ENCODE results near the gene DPCD. TPM values are rescaled to one million over a fixed set of nuclear protein-coding genes. Genes with fewer than 3 reads are reported as not detected.

Gene DPCD
- total and polyA plus RNA-seq, 4 donors = 5.1 to 6.9 (median 5.6) TPM

DNA sequence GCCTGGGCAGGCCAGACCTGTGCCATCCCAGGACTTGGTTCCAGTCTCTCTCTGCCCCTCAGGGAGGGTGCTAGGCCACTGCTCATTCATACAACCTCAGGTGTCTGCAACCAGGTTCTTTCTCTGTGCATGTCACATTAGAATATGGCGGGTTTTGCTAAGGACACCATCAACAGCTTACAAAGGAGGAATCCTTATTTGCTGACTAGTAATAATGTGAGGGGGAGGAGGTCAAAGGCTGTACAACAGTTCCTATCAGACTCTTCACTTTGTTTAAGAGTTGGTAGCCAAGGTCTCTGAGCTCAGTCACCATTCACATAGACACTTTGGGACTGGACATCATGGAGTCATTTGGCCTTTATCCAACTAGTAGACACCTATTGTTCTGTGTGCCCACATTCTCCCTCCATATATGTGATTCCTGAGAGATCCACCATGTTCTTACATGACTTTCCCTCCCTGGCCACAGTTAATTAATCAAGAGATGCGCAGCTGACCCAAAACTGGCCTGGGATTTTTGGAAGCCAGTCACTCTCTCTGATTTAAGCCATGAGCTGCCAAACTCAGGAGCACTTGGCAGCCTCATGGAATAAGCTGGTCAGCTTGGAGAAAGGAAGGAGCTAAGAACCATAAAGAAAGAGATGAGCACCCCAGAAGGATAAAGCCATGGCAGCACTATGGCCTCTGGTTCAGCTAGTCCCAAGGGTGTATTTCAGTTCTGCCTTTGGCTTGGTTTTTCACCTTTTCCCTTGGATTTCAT is 51.2 kb downstream of the DPCD start:
- WGBS = 98% methylated on average over 2 of the region's 2 CpGs
- Histone ChIP-seq H3K27me3 (ENCODE audit: control insufficient read depth in 4 of 4, insufficient read depth in 4 of 4, low read length in 3 of 4) (no peaks in the 10 kb centered on the region), H3K9me3 (ENCODE audit: control insufficient read depth in 4 of 4, low read length in 3 of 4) (no peaks in the 10 kb centered on the region), H3K9ac (ENCODE audit: low read depth in 1 of 2, low read length in 2 of 2) (no peak overlapping the region), H3K4me3 (ENCODE audit: low read depth in 1 of 3, low read length in 3 of 3) (no peak overlapping the region), H3K36me3 (ENCODE audit: control insufficient read depth in 4 of 4, insufficient read depth in 3 of 4, low read depth in 1 of 4, low read length in 3 of 4) (peaks cover 0 to 22% (median 8%) of the 10 kb centered on the region in 4 donors), H3K4me1 (ENCODE audit: control insufficient read depth in 4 of 4, insufficient read depth in 4 of 4, low read length in 3 of 4) (no peaks in the 10 kb centered on the region), H3K27ac (ENCODE audit: low read depth in 1 of 2, low read length in 2 of 2) (no peak overlapping the region)
- TF ChIP-seq FOXA1 (IDR thresholded peaks at IDR 0.05) (no peak), RAD21 (IDR thresholded peaks at IDR 0.05) (no peak), GABPA (IDR thresholded peaks at IDR 0.05 in 1 of 2, conservative IDR thresholded peaks at IDR 0.05 in 1 of 2) (no peak), SP1 (IDR thresholded peaks at IDR 0.05) (no peak), NR2F2 (IDR thresholded peaks at IDR 0.05) (no peak), YY1 (IDR thresholded peaks at IDR 0.05) (no peak)
- TF ChIP-seq, protein P1, sequence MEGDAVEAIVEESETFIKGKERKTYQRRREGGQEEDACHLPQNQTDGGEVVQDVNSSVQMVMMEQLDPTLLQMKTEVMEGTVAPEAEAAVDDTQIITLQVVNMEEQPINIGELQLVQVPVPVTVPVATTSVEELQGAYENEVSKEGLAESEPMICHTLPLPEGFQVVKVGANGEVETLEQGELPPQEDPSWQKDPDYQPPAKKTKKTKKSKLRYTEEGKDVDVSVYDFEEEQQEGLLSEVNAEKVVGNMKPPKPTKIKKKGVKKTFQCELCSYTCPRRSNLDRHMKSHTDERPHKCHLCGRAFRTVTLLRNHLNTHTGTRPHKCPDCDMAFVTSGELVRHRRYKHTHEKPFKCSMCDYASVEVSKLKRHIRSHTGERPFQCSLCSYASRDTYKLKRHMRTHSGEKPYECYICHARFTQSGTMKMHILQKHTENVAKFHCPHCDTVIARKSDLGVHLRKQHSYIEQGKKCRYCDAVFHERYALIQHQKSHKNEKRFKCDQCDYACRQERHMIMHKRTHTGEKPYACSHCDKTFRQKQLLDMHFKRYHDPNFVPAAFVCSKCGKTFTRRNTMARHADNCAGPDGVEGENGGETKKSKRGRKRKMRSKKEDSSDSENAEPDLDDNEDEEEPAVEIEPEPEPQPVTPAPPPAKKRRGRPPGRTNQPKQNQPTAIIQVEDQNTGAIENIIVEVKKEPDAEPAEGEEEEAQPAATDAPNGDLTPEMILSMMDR (IDR thresholded peaks at IDR 0.05; ENCODE audit: low read depth, low read length, missing input control) = no peak
- TF ChIP-seq, protein P2, sequence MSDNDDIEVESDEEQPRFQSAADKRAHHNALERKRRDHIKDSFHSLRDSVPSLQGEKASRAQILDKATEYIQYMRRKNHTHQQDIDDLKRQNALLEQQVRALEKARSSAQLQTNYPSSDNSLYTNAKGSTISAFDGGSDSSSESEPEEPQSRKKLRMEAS (IDR thresholded peaks at IDR 0.05) = no peak
- TF ChIP-seq, protein P3, sequence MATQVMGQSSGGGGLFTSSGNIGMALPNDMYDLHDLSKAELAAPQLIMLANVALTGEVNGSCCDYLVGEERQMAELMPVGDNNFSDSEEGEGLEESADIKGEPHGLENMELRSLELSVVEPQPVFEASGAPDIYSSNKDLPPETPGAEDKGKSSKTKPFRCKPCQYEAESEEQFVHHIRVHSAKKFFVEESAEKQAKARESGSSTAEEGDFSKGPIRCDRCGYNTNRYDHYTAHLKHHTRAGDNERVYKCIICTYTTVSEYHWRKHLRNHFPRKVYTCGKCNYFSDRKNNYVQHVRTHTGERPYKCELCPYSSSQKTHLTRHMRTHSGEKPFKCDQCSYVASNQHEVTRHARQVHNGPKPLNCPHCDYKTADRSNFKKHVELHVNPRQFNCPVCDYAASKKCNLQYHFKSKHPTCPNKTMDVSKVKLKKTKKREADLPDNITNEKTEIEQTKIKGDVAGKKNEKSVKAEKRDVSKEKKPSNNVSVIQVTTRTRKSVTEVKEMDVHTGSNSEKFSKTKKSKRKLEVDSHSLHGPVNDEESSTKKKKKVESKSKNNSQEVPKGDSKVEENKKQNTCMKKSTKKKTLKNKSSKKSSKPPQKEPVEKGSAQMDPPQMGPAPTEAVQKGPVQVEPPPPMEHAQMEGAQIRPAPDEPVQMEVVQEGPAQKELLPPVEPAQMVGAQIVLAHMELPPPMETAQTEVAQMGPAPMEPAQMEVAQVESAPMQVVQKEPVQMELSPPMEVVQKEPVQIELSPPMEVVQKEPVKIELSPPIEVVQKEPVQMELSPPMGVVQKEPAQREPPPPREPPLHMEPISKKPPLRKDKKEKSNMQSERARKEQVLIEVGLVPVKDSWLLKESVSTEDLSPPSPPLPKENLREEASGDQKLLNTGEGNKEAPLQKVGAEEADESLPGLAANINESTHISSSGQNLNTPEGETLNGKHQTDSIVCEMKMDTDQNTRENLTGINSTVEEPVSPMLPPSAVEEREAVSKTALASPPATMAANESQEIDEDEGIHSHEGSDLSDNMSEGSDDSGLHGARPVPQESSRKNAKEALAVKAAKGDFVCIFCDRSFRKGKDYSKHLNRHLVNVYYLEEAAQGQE (IDR thresholded peaks at IDR 0.05) = no peak
- TF ChIP-seq, protein P4, sequence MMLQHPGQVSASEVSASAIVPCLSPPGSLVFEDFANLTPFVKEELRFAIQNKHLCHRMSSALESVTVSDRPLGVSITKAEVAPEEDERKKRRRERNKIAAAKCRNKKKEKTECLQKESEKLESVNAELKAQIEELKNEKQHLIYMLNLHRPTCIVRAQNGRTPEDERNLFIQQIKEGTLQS (IDR thresholded peaks at IDR 0.05) = no peak
- DNase-seq (ENCODE audit: low spot score) = peak; percentile 26

DNA sequence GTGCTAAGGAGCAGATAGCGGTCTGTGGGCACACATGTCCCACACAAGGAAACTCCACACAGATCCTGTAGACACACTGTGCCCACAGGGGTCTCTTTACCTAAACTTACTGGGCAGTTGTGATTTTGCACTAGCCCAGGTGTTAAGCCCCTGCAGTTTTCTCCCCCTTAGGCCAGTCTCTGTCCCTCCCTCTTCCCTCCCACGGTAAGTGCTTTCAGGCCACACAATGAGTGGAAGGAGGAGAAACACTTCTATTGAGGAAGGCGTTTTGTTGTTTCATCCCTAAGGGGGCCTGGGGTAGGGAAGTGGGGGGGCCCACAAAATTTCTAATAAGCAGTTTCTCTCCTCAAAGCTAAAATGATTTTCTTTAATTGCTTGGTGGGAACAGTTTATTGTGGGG is 55.4 kb downstream of the DPCD start:
- no peak overlapping the region for H3K27ac ChIP-seq (ENCODE audit: low read depth in 1 of 2, low read length in 2 of 2)
- peaks cover 1 to 22% (median 8%) of the 10 kb centered on the region in 4 donors for H3K36me3 ChIP-seq (ENCODE audit: control insufficient read depth in 4 of 4, insufficient read depth in 3 of 4, low read depth in 1 of 4, low read length in 3 of 4)
- 92% methylated on average over 3 of the region's 3 CpGs for WGBS
- TF ChIP-seq YY1 (IDR thresholded peaks at IDR 0.05) = no peak
- no peak for TF ChIP-seq SP1 (IDR thresholded peaks at IDR 0.05)
- no peak for TF ChIP-seq GABPA (IDR thresholded peaks at IDR 0.05 in 1 of 2, conservative IDR thresholded peaks at IDR 0.05 in 1 of 2)
- TF ChIP-seq, protein P4 (IDR thresholded peaks at IDR 0.05) = no peak
- no peak for TF ChIP-seq RAD21 (IDR thresholded peaks at IDR 0.05)
- TF ChIP-seq, protein P2 (IDR thresholded peaks at IDR 0.05) = no peak
- no peak for TF ChIP-seq FOXA2 (IDR thresholded peaks at IDR 0.05)
- no peak for TF ChIP-seq EGR1 (IDR thresholded peaks at IDR 0.05; ENCODE audit: low read depth in 2 of 2)
- TF ChIP-seq TAF1 (conservative IDR thresholded peaks at IDR 0.05) = no peak
- no peak for TF ChIP-seq HNF4A (conservative IDR thresholded peaks at IDR 0.05)
- TF ChIP-seq, protein P1 (IDR thresholded peaks at IDR 0.05; ENCODE audit: low read depth, low read length, missing input control) = no peak
- TF ChIP-seq RXRA (IDR thresholded peaks at IDR 0.05) = no peak
- no peak for TF ChIP-seq FOXA1 (IDR thresholded peaks at IDR 0.05)
- no peak for TF ChIP-seq JUND (IDR thresholded peaks at IDR 0.05)
- TF ChIP-seq HNF4G (IDR thresholded peaks at IDR 0.05) = no peak
- TF ChIP-seq, protein P5, sequence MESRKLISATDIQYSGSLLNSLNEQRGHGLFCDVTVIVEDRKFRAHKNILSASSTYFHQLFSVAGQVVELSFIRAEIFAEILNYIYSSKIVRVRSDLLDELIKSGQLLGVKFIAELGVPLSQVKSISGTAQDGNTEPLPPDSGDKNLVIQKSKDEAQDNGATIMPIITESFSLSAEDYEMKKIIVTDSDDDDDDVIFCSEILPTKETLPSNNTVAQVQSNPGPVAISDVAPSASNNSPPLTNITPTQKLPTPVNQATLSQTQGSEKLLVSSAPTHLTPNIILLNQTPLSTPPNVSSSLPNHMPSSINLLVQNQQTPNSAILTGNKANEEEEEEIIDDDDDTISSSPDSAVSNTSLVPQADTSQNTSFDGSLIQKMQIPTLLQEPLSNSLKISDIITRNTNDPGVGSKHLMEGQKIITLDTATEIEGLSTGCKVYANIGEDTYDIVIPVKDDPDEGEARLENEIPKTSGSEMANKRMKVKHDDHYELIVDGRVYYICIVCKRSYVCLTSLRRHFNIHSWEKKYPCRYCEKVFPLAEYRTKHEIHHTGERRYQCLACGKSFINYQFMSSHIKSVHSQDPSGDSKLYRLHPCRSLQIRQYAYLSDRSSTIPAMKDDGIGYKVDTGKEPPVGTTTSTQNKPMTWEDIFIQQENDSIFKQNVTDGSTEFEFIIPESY (IDR thresholded peaks at IDR 0.05) = no peak
- no peak for TF ChIP-seq NR2F2 (IDR thresholded peaks at IDR 0.05)

More for the DNA sequence above, 55.4 kb downstream of the DPCD start:
- Histone ChIP-seq H3K9ac (ENCODE audit: low read depth in 1 of 2, low read length in 2 of 2) (no peak overlapping the region), H3K4me3 (ENCODE audit: low read depth in 1 of 3, low read length in 3 of 3) (no peak overlapping the region), H3K4me1 (ENCODE audit: control insufficient read depth in 4 of 4, insufficient read depth in 4 of 4, low read length in 3 of 4) (no peaks in the 10 kb centered on the region), H3K27me3 (ENCODE audit: control insufficient read depth in 4 of 4, insufficient read depth in 4 of 4, low read length in 3 of 4) (no peaks in the 10 kb centered on the region), H3K9me3 (ENCODE audit: control insufficient read depth in 4 of 4, low read length in 3 of 4) (no peaks in the 10 kb centered on the region)
- no peak for DNase-seq (ENCODE audit: low spot score)

Data from liver (tissue), 9 donors.